ENCODE data around the gene HFM1. TPM values are rescaled to one million over a fixed set of nuclear protein-coding genes. Genes with fewer than 3 reads are reported as not detected.
"Not testable (repeated sequence)": the region's sequence is repeated elsewhere in the genome, so short reads cannot be mapped to it uniquely, and the experiment has no call there.

Gene HFM1
- total RNA-seq, 1 donor from 2014 or later, result 0.65 TPM

GRCh38 chr1:91346824-91347223 is 57.8 kb downstream of the HFM1 start:
- DNase-seq (ENCODE audit: low read depth), result no peak

GRCh38 chr1:91345395-91346005 is 59.1 kb downstream of the HFM1 start:
- DNase-seq (ENCODE audit: low read depth), result no peak

GRCh38 chr1:91338501-91338900 is 66.1 kb downstream of the HFM1 start:
- no peak for DNase-seq (ENCODE audit: low read depth)

- no peak for DNase-seq (ENCODE audit: low read depth)
Measured at GRCh38 chr1:91335603-91336002, 69.0 kb downstream of the HFM1 start.

GRCh38 chr1:91334856-91335255 is 69.8 kb downstream of the HFM1 start:
- no peak for DNase-seq (ENCODE audit: low read depth)

- no peak for DNase-seq (ENCODE audit: low read depth)
Measured at GRCh38 chr1:91325456-91325855, 79.2 kb downstream of the HFM1 start.

GRCh38 chr1:91314643-91315042 is 90.0 kb downstream of the HFM1 start:
- DNase-seq (ENCODE audit: low read depth), result no peak

- no peak for DNase-seq (ENCODE audit: low read depth)
Measured at GRCh38 chr1:91311672-91312071, 93.0 kb downstream of the HFM1 start.

GRCh38 chr1:91308544-91308943 is 96.1 kb downstream of the HFM1 start:
- DNase-seq (ENCODE audit: low read depth), result no peak

GRCh38 chr1:91307784-91308409 is 96.7 kb downstream of the HFM1 start:
- no peak for DNase-seq (ENCODE audit: low read depth)

GRCh38 chr1:91303165-91303564 is 101.5 kb downstream of the HFM1 start:
- DNase-seq (ENCODE audit: low read depth), result no peak

GRCh38 chr1:91288843-91289553 is 115.6 kb downstream of the HFM1 start:
- DNase-seq (ENCODE audit: low read depth), result not testable (repeated sequence)

- not testable (repeated sequence) for DNase-seq (ENCODE audit: low read depth)
Measured at GRCh38 chr1:91286962-91287317, 117.7 kb downstream of the HFM1 start.

GRCh38 chr1:91286259-91286961 is 118.2 kb downstream of the HFM1 start:
- DNase-seq (ENCODE audit: low read depth), result not testable (repeated sequence)

- DNase-seq (ENCODE audit: low read depth), result no peak
Measured at GRCh38 chr1:91283421-91283726, 121.3 kb downstream of the HFM1 start.

GRCh38 chr1:91282695-91283420 is 121.8 kb downstream of the HFM1 start:
- peak; percentile 69 for DNase-seq (ENCODE audit: low read depth)

- no peak for DNase-seq (ENCODE audit: low read depth)
Measured at GRCh38 chr1:91281782-91282181, 122.9 kb downstream of the HFM1 start.

- DNase-seq (ENCODE audit: low read depth), result peak; percentile 43
Measured at GRCh38 chr1:91278754-91279153, 125.9 kb downstream of the HFM1 start.

- DNase-seq (ENCODE audit: low read depth), result no peak
Measured at GRCh38 chr1:91273875-91274274, 130.8 kb downstream of the HFM1 start.

- DNase-seq (ENCODE audit: low read depth), result no peak
Measured at GRCh38 chr1:91261655-91262054, 143.0 kb downstream of the HFM1 start.

- DNase-seq (ENCODE audit: low read depth), result no peak
Measured at GRCh38 chr1:91245435-91245834, 159.2 kb downstream of the HFM1 start.

GRCh38 chr1:91244737-91245136 is 159.9 kb downstream of the HFM1 start:
- no peak for DNase-seq (ENCODE audit: low read depth)

Measured in renal cortical epithelial cell (primary cell).